Hematopoietic multipotent progenitor cell treated with erythropoietin and hydrocortisone succinate and interleukin-3 and kit ligand, for 8 days (in vitro differentiated cells): Measurements from ENCODE around the gene ABCB11.
"Not testable (repeated sequence)": the region's sequence is repeated elsewhere in the genome, so short reads cannot be mapped to it uniquely, and the experiment has no call there.

Experiments
- DNase-seq: peaks from one replicate; pipeline ENCODE4 v3.0.0-alpha.2; 2015

The ABCB11 gene

GRCh38 chr2:168969865-168970264 is 61.3 kb downstream of the ABCB11 start:
- no peak for DNase-seq

- DNase-seq: no peak
Measured at GRCh38 chr2:168968342-168968741, 62.8 kb downstream of the ABCB11 start.

GRCh38 chr2:168964251-168964807 is 66.8 kb downstream of the ABCB11 start:
- no peak for DNase-seq

GRCh38 chr2:168962636-168963035 is 68.5 kb downstream of the ABCB11 start:
- DNase-seq: no peak

GRCh38 chr2:168961450-168962229 is 69.5 kb downstream of the ABCB11 start:
- DNase-seq: peak; percentile 86

GRCh38 chr2:168956392-168956791 is 74.7 kb downstream of the ABCB11 start:
- DNase-seq: no peak

GRCh38 chr2:168955321-168955720 is 75.8 kb downstream of the ABCB11 start:
- no peak for DNase-seq

- DNase-seq: no peak
Measured at GRCh38 chr2:168954256-168954655, 76.9 kb downstream of the ABCB11 start.

- DNase-seq: no peak
Measured at GRCh38 chr2:168952424-168952823, 78.7 kb downstream of the ABCB11 start.

- DNase-seq: no peak
Measured at GRCh38 chr2:168951871-168952270, 79.3 kb downstream of the ABCB11 start.

- DNase-seq: no peak
Measured at GRCh38 chr2:168949324-168949723, 81.8 kb downstream of the ABCB11 start.

- DNase-seq: peak; percentile 45
Measured at GRCh38 chr2:168948621-168949212, 82.4 kb downstream of the ABCB11 start.

GRCh38 chr2:168945508-168945907 is 85.6 kb downstream of the ABCB11 start:
- no peak for DNase-seq

GRCh38 chr2:168944065-168944464 is 87.1 kb downstream of the ABCB11 start:
- no peak for DNase-seq

GRCh38 chr2:168941297-168941696 is 89.8 kb downstream of the ABCB11 start:
- peak; percentile 56 for DNase-seq

- no peak for DNase-seq
Measured at GRCh38 chr2:168939918-168940317, 91.2 kb downstream of the ABCB11 start.

GRCh38 chr2:168939061-168939460 is 92.1 kb downstream of the ABCB11 start:
- no peak for DNase-seq

GRCh38 chr2:168935810-168936581 is 95.1 kb downstream of the ABCB11 start:
- DNase-seq: peak; percentile 84

- no peak for DNase-seq
Measured at GRCh38 chr2:168934826-168935225, 96.3 kb downstream of the ABCB11 start.

- not testable (repeated sequence) for DNase-seq
Measured at GRCh38 chr2:168932174-168932573, 99.0 kb downstream of the ABCB11 start.

- no peak for DNase-seq
Measured at GRCh38 chr2:168930242-168930641, 100.9 kb downstream of the ABCB11 start.

- DNase-seq: no peak
Measured at GRCh38 chr2:168929031-168929430, 102.1 kb downstream of the ABCB11 start.

- no peak for DNase-seq
Measured at GRCh38 chr2:168928113-168928831, 102.9 kb downstream of the ABCB11 start.
